Smooth muscle cell of the brain vasculature (primary cell): ENCODE measurements around the gene ESRRA.
"Not testable (repeated sequence)": the region's sequence is repeated elsewhere in the genome, so short reads cannot be mapped to it uniquely, and the experiment has no call there.

ENCODE experiments used
- DNase-seq: peaks from one replicate; pipeline ENCODE4 v3.0.0-alpha.2; 2012; ENCODE audit warnings: low read depth, low spot score

Gene ESRRA

GRCh38 chr11:64291752-64292459 lies 13.4 kb upstream of the ESRRA start:
- DNase-seq = no peak

- DNase-seq = no peak
These were observed 12.7 kb upstream of the ESRRA start for GRCh38 chr11:64292460-64293254.

- no peak for DNase-seq
These were observed 10.6 kb upstream of the ESRRA start for GRCh38 chr11:64294774-64295173.

GRCh38 chr11:64295760-64296159 lies 9.6 kb upstream of the ESRRA start:
- no peak for DNase-seq

- no peak for DNase-seq
These were observed 9.1 kb upstream of the ESRRA start for GRCh38 chr11:64296236-64296635.

GRCh38 chr11:64296830-64297698 lies 8.3 kb upstream of the ESRRA start:
- DNase-seq = no peak

GRCh38 chr11:64297699-64298358 lies 7.5 kb upstream of the ESRRA start:
- no peak for DNase-seq

- DNase-seq = no peak
These were observed 6.1 kb upstream of the ESRRA start for GRCh38 chr11:64298966-64299846.

GRCh38 chr11:64299847-64300648 lies 5.3 kb upstream of the ESRRA start, which contains the start of gene CATSPERZ:
CATSPERZ (plus strand) TSS chr11:64300358; CDS start chr11:64300411, 53 bp downstream.
- no peak for DNase-seq

- DNase-seq = no peak
These were observed 2.0 kb upstream of the ESRRA start for GRCh38 chr11:64303109-64304031.

GRCh38 chr11:64304032-64304315 lies 1.4 kb upstream of the ESRRA start:
- no peak for DNase-seq

GRCh38 chr11:64304316-64305072 lies 830 bp upstream of the ESRRA start:
- DNase-seq = peak; percentile 62

GRCh38 chr11:64305691-64306562 lies 603 bp downstream of the ESRRA start:
- DNase-seq = no peak

GRCh38 chr11:64306563-64306875 lies 1.2 kb downstream of the ESRRA start:
- no peak for DNase-seq

GRCh38 chr11:64306876-64307622 lies 1.7 kb downstream of the ESRRA start:
- no peak for DNase-seq

GRCh38 chr11:64307795-64308194 lies 2.5 kb downstream of the ESRRA start:
- DNase-seq = not testable (repeated sequence)
